GM12875 (cell line): ENCODE data around the gene AQP11.

ENCODE experiments used
- H3K4me3 ChIP-seq: one replicate; pipeline ENCODE4 v1.5.1; 2011; ENCODE audit warnings: low read depth, low read length, control low read depth
- TF ChIP-seq, protein P1 (sequence below): IDR thresholded peaks from 2 replicates; pipeline ENCODE4 v1.5.1; 2011; ENCODE audit warnings: low read depth, mild to moderate bottlenecking, control low read depth, inconsistent platforms, low read length, moderate library complexity, borderline replicate concordance; ENCODE audit not compliant: insufficient read depth

Gene AQP11

DNA sequence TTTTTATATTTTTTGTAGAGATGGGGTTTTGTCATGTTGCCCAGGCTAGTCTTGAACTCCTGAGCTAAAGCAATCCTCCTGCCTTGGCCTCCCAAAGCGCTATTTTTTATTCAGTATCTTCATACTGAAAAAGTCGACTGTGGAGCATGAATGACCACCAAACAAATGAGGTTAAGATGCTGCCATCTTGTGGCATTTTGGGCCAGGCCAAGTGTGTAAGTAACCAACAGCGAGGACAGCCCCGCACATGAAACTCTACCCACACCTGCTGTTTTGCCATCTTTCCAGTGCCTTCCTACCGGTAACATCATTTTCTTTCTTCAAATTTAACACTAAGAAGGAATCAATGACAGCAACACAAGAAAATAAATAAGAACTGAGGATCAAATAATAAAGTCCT lies 32.2 kb upstream of the AQP11 start:
- TF ChIP-seq, protein P1, sequence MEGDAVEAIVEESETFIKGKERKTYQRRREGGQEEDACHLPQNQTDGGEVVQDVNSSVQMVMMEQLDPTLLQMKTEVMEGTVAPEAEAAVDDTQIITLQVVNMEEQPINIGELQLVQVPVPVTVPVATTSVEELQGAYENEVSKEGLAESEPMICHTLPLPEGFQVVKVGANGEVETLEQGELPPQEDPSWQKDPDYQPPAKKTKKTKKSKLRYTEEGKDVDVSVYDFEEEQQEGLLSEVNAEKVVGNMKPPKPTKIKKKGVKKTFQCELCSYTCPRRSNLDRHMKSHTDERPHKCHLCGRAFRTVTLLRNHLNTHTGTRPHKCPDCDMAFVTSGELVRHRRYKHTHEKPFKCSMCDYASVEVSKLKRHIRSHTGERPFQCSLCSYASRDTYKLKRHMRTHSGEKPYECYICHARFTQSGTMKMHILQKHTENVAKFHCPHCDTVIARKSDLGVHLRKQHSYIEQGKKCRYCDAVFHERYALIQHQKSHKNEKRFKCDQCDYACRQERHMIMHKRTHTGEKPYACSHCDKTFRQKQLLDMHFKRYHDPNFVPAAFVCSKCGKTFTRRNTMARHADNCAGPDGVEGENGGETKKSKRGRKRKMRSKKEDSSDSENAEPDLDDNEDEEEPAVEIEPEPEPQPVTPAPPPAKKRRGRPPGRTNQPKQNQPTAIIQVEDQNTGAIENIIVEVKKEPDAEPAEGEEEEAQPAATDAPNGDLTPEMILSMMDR: peak; percentile 18; the same call in 1 of the 2 replicates

DNA sequence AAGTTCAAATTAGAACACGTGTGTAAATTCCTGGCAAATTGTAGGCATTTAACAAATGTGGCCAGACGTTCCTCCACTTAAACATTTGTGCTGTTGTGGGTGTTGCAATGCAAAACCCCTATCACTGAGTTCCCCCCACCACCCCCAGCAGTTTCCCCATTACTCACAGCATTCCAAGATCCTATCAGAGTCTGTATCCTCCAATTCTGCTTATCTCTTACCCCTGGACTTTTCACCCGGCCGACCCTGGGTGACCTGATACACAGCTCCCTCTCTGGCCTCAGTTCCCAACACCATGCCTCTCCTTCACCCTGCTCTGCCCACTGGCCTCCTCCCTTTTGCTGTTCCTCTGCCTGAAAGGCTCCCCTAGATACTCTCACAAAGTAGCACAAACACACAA lies 31.4 kb upstream of the AQP11 start:
- TF ChIP-seq, protein P1: no peak
- no peak overlapping the region for H3K4me3 ChIP-seq

More for the DNA sequence above, 32.2 kb upstream of the AQP11 start:
- no peak overlapping the region for H3K4me3 ChIP-seq

DNA sequence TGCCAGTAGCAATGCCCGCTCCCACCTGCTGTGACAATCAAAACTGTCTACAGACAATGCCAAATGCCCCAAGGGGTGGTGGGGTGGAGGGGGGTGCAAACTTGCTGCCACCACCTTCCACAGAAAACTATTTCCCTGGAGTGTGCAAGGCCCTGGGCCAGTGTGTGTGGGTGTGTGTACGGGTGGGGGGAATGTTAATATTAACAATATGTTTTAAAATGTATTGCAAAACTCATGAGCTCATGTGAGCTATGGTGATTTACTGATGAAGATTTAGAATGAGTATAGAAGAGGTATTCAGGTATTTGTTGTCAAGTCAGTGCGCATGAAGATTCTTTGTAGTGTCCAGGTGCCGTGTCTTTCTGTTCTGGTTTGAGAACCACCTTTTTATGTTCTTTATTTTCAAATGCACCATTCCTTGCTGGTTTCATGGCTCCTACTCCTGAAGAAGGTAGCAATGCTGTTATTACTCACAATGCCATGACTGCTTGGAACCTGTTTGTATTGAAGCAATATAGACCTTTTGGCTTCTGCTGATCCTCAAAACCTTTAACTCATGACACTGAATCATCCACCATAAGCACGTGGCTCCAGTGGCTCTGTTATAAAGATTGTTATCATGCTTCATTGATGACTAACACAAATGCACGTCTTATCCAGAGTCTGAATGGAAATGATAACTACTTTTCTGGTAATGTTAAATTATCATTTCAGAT lies 29.9 kb upstream of the AQP11 start:
- H3K4me3 ChIP-seq: no peak overlapping the region
- TF ChIP-seq, protein P1: no peak

DNA sequence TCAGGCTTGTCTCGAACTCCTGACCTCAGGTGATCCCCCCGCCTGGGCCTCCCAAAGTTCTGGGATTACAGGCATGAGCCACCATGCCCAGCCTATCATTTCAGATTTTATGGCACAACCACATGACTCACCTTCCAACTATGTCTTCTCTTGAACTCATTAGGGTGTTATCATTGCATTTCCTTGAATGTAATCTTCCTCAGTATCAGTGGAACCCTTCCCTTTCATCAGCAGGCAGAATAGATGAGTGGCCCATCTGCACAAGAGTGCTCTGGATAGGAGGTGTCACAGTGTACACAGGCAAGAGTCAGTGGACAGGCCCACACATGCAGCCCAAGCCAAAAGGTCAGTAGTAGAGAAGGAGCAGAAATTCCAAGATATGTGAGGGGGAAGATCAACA lies 29.1 kb upstream of the AQP11 start:
- no peak overlapping the region for H3K4me3 ChIP-seq
- TF ChIP-seq, protein P1: no peak

DNA sequence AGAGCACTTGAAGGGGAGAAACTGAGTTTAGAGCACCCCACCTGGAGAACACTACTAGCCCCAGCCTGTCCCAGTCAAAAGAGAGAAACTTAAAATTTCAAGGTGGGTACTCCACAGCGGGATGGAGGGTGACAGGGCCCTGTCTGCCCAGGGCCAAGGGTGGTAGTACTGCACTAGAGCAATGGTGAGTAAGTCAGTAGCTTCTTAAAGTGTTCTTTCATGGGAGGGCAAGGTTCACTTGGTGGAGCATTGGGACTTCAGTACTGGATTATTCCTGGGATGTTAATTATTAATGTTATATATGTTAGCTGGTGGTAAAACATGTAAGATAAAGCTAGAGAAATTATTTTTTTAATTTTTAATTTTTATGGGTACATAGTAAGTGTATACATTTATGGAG lies 28.5 kb upstream of the AQP11 start:
- TF ChIP-seq, protein P1: no peak

DNA sequence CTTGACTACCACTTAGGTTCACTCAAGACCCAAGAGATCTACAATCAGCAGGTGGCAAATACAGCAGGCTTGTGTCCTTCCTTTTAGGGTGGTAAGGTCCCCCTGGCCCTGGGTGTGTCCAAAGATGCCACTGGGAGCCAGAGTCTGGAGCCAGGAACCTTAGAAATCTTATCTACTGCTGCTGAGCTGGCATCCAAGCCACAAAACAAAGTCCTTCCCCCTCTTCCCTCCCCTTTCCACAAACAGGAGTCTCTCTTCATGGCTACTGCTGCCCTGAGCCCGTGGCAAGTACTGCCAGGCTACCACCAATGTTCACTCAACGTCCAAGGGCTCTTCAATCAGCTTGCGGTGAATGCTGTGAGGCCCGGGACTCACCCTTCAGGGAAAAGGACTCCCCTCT lies 21.4 kb upstream of the AQP11 start:
- H3K4me3 ChIP-seq: no peak overlapping the region
- TF ChIP-seq, protein P1: no peak

More for the DNA sequence above, 28.5 kb upstream of the AQP11 start:
- H3K4me3 ChIP-seq: no peak overlapping the region
